IMR-90 (cell line): ENCODE data around the gene LRRC10B. TPM values are rescaled to one million over a fixed set of nuclear protein-coding genes. Genes with fewer than 3 reads are reported as not detected.

ENCODE experiments used
- ATAC-seq: fragments of 200-7000 bp; cut with Tn5 transposase; 2 replicates; pipeline ENCODE4 v1.9.1; 2020; ENCODE audit warnings: low read depth, mild to moderate bottlenecking, moderate library complexity
- BruUV-seq: library from RNA; stranded (reverse); fragments of 400-500 nt; replicated peaks from 2 replicates; lab custom pipeline; 2021; lab: Mats Ljungman, UMichigan
- CTCF ChIA-PET: fragments of 300-600 bp; formaldehyde crosslinking; extraction: SDS; loops from one replicate; lab custom pipeline; 2021; ENCODE audit warnings: antibody characterized with exemption; lab: Yijun Ruan, JAX
- POLR2A ChIA-PET: fragments of 300-600 bp; sonication (Branson Sonifier 250); formaldehyde crosslinking; loops from one replicate; lab custom pipeline; 2022; ENCODE audit warnings: antibody characterized with exemption; ENCODE audit not compliant: unreplicated experiment; lab: Charles Lee
- DNase-seq: peaks from one replicate; pipeline ENCODE4 v3.0.0; 2013
- H2AFZ ChIP-seq: replicated peaks from 2 replicates; pipeline ENCODE3; 2013; ENCODE audit warnings: low read length, mild to moderate bottlenecking; ENCODE audit not compliant: poor library complexity
- H2AK5ac ChIP-seq: 2 replicates; pipeline ENCODE4 v1.6.1; 2013; ENCODE audit warnings: low read depth, low read length, inconsistent platforms
- H2AK9ac ChIP-seq: replicated peaks from 2 replicates; pipeline ENCODE3; 2013; ENCODE audit warnings: mild to moderate bottlenecking, low read depth, low read length, moderate library complexity; ENCODE audit not compliant: poor library complexity
- H2BK120ac ChIP-seq: 2 replicates; pipeline ENCODE4 v1.6.1; 2013; ENCODE audit warnings: low read depth, low read length, inconsistent platforms
- H2BK15ac ChIP-seq: 3 replicates; pipeline ENCODE4 v1.6.1; 2013; ENCODE audit warnings: low read depth, low read length, inconsistent platforms
- H2BK20ac ChIP-seq: 2 replicates; pipeline ENCODE4 v1.6.1; 2013; ENCODE audit warnings: low read depth, mild to moderate bottlenecking, inconsistent platforms, low read length, moderate library complexity
- H2BK5ac ChIP-seq: 2 replicates; pipeline ENCODE4 v1.6.1; 2013; ENCODE audit warnings: mild to moderate bottlenecking, low read depth, low read length, inconsistent platforms; ENCODE audit not compliant: poor library complexity, severe bottlenecking
- H3K14ac ChIP-seq: replicated peaks from 2 replicates; pipeline ENCODE4 v1.6.1; 2013; ENCODE audit warnings: low read depth, low read length, inconsistent platforms
- H3K18ac ChIP-seq: 2 replicates; pipeline ENCODE4 v1.6.1; 2013; ENCODE audit warnings: low read depth, low read length, control low read depth
- H3K23ac ChIP-seq: 2 replicates; pipeline ENCODE4 v1.6.1; 2013; ENCODE audit warnings: low read depth, low read length, inconsistent platforms
- H3K27ac ChIP-seq: 2 replicates; pipeline ENCODE4 v1.5.1; 2013; ENCODE audit warnings: mild to moderate bottlenecking, control low read depth, low read length; ENCODE audit not compliant: insufficient read depth
- H3K27me3 ChIP-seq: 2 replicates; pipeline ENCODE4 v1.6.1; 2013; ENCODE audit warnings: low read length; ENCODE audit not compliant: control insufficient read depth, insufficient read depth
- H3K36me3 ChIP-seq: 2 replicates; pipeline ENCODE4 v1.6.1; 2013; ENCODE audit warnings: low read length, mixed read lengths; ENCODE audit not compliant: control insufficient read depth, insufficient read depth
- H3K4ac ChIP-seq: 2 replicates; pipeline ENCODE4 v1.6.1; 2013; ENCODE audit warnings: low read depth, low read length, inconsistent platforms
- H3K4me1 ChIP-seq: 2 replicates; pipeline ENCODE4 v1.6.1; 2013; ENCODE audit warnings: low read length, mixed read lengths; ENCODE audit not compliant: control insufficient read depth, insufficient read depth
- H3K4me2 ChIP-seq: 2 replicates; pipeline ENCODE4 v1.6.1; 2013; ENCODE audit warnings: low read depth, mild to moderate bottlenecking, control low read depth, low read length, moderate library complexity
- H3K4me3 ChIP-seq: 2 replicates; pipeline ENCODE4 v1.5.1; 2013; ENCODE audit warnings: low read depth, mild to moderate bottlenecking, control low read depth, low read length, moderate library complexity; ENCODE audit not compliant: insufficient read depth
- H3K56ac ChIP-seq: 2 replicates; pipeline ENCODE4 v1.6.1; 2013; ENCODE audit warnings: low read length, inconsistent platforms; ENCODE audit not compliant: insufficient read depth; ENCODE audit errors: extremely low read depth
- H3K79me1 ChIP-seq, 2 experiments: 2 replicates each; pipeline ENCODE4 v1.6.1; 2013; ENCODE audit warnings: low read length in 2 of 2, inconsistent platforms in 1 of 2, low read depth in 1 of 2
- H3K9ac ChIP-seq: 2 replicates; pipeline ENCODE4 v1.6.1; 2013; ENCODE audit warnings: low read depth, low read length, control low read depth
- H3K9me1 ChIP-seq: 2 replicates; pipeline ENCODE4 v1.6.1; 2013; ENCODE audit warnings: low read length, inconsistent platforms; ENCODE audit not compliant: insufficient read depth
- H3K9me3 ChIP-seq: 2 replicates; pipeline ENCODE4 v1.6.1; 2013; ENCODE audit warnings: low read length; ENCODE audit not compliant: control insufficient read depth, insufficient read depth
- H4K20me1 ChIP-seq: 2 replicates; pipeline ENCODE4 v1.6.1; 2013; ENCODE audit warnings: low read length, inconsistent platforms; ENCODE audit not compliant: insufficient read depth
- H4K5ac ChIP-seq: 2 replicates; pipeline ENCODE4 v1.6.1; 2013; ENCODE audit warnings: mild to moderate bottlenecking, low read depth, low read length, control low read depth
- H4K8ac ChIP-seq, 2 experiments: 2 replicates each; pipeline ENCODE4 v1.6.1; 2013; ENCODE audit warnings: low read depth in 2 of 2, low read length in 2 of 2, control low read depth in 1 of 2, inconsistent platforms in 1 of 2
- H4K91ac ChIP-seq: 2 replicates; pipeline ENCODE4 v1.6.1; 2013; ENCODE audit warnings: low read depth, low read length, inconsistent platforms; ENCODE audit not compliant: insufficient read depth
- CEBPB ChIP-seq: IDR thresholded peaks from 2 replicates; pipeline ENCODE4 v1.6.1; 2012; ENCODE audit warnings: low read depth, low read length, improper control_type of control experiment
- FOS ChIP-seq: fragments of 150-350 bp; IDR thresholded peaks from 2 replicates; pipeline ENCODE4 v1.6.1; 2016; ENCODE audit warnings: low read depth, low read length
- MAFK ChIP-seq: IDR thresholded peaks from 2 replicates; pipeline ENCODE4 v1.6.1; 2012; ENCODE audit warnings: low read depth, low read length, improper control_type of control experiment
- POLR2A ChIP-seq: IDR thresholded peaks from 2 replicates; pipeline ENCODE4 v1.6.1; 2012; ENCODE audit warnings: mild to moderate bottlenecking, low read depth, low read length
- SMC3 ChIP-seq: fragments of 150-350 bp; IDR thresholded peaks from 2 replicates; pipeline ENCODE4 v1.6.1; 2016; ENCODE audit warnings: low read depth, mild to moderate bottlenecking, antibody characterized with exemption, low read length, moderate library complexity
- WGBS, 2 experiments: methylation state at CpG; one replicate each; pipeline versions ENCODE4 v1.1.5 to v1.1.7; 2013; ENCODE audit warnings: missing lambda C conversion rate in 2 of 2; ENCODE audit not compliant: insufficient read length in 1 of 2; ENCODE audit errors: extremely low coverage in 2 of 2; 5-methylcytosine and 5-hydroxymethylcytosine counted together
- dilution Hi-C: fragments of 300-500 bp; cut with HindIII; formaldehyde crosslinking; loops from one replicate; pipeline ENCODE4 v1.14.3; 2018; ENCODE audit warnings: low sequenced_read_pairs; ENCODE audit not compliant: unreplicated experiment
- in situ Hi-C: fragments of 300-500 bp; cut with MboI; formaldehyde crosslinking; loops from 3 replicates; pipeline ENCODE4 v1.14.3; 2019; ENCODE audit warnings: low sequenced_read_pairs, inconsistent platforms, mixed read lengths
- intact Hi-C: fragments of 100-400 bp; cut with micrococcal nuclease; formaldehyde crosslinking; loops from 2 replicates; pipeline ENCODE4 v1.10.0; 2022
- polyA plus RNA-seq, 3 experiments: library from polyadenylated mRNA; depleted of rRNA; stranded (reverse); fragments of >200 nt; gene quantifications; 2 replicates each; pipeline ENCODE4 v1.2.3, GENCODE V29; 2012; ENCODE audit warnings: low replicate concordance in 1 of 3
- total RNA-seq: library from RNA; depleted of rRNA; stranded (reverse); fragments of >200 nt; gene quantifications from 2 replicates; pipeline ENCODE4 v1.2.3, GENCODE V29; 2012

The LRRC10B gene
- total and polyA plus RNA-seq, 2 of the 4 experiments (the other 2 are of a cell fraction): not detected

- Histone ChIP-seq H3K4me1 (peaks cover 2% of the 10 kb centered on the region; the same call in 1 of the 2 replicates), H3K36me3 (no peaks in the 10 kb centered on the region), H4K5ac (no peak overlapping the region), H4K20me1 (no peaks in the 10 kb centered on the region; the same call in 1 of the 2 replicates), H3K14ac (no peak overlapping the region), H3K56ac (no peak overlapping the region), H2AK5ac (no peak overlapping the region), H3K9ac (no peak overlapping the region), H2AFZ (no peak overlapping the region), H2BK20ac (no peak overlapping the region), H3K9me1 (no peaks in the 10 kb centered on the region), H3K4ac (no peak overlapping the region), H2BK5ac (no peak overlapping the region), H3K9me3 (no peaks in the 10 kb centered on the region), H3K79me1 (no peaks in the 10 kb centered on the region), H3K4me2 (no peak overlapping the region), H2BK15ac (no peak overlapping the region), H4K91ac (no peak overlapping the region), H2AK9ac (no peak overlapping the region), H3K27ac (no peak overlapping the region), H4K8ac (no peak overlapping the region), H2BK120ac (no peak overlapping the region), H3K27me3 (peaks cover 61% of the 10 kb centered on the region), H3K23ac (no peak overlapping the region), H3K4me3 (no peak overlapping the region), H3K18ac (no peak overlapping the region)
- dilution Hi-C loops (no loop called here), in situ Hi-C loops (no loop called here), intact Hi-C loops (no loop called here)
- TF ChIP-seq MAFK: no peak
- TF ChIP-seq CEBPB: no peak
- no peak for TF ChIP-seq FOS
- TF ChIP-seq SMC3: no peak
- no peak for TF ChIP-seq POLR2A
- 39% methylated on average over 5 of the region's 13 CpGs; no CpG with 5 or more reads in 1 of the 2 experiments for WGBS, 2 experiments
- ChIA-PET POLR2A (interaction anchor here (0.9 kb wide), 1 partner anchor 14 kb away, joined by 3 read pairs; no protein-coding TSS in a partner anchor), CTCF (no interaction called here)
- ATAC-seq (no peak), DNase-seq (no peak)
- BruUV-seq: no TSS peak
These were observed 45.8 kb downstream of the LRRC10B start for GRCh38 chr11:61554172-61554988.
